K562 (cell line): Measurements from ENCODE around the gene MYO16. TPM values are rescaled to one million over a fixed set of nuclear protein-coding genes. Genes with fewer than 3 reads are reported as not detected.

Source experiments
- ATAC-seq: fragments of 200-7000 bp; cut with Tn5 transposase; 3 replicates; pipeline ENCODE4 v1.9.1; 2020; ENCODE audit warnings: moderate library complexity
- BruUV-seq: library from RNA; stranded (reverse); fragments of 400-500 nt; replicated peaks from 2 replicates; lab custom pipeline; 2021; lab: Mats Ljungman, UMichigan
- CTCF ChIA-PET: fragments of 300-600 bp; formaldehyde crosslinking; extraction: SDS; loops from one replicate; lab custom pipeline; 2021; ENCODE audit warnings: low intra/inter-chr PET ratio; lab: Yijun Ruan, JAX
- POLR2A ChIA-PET: fragments of 300-600, 350-650 bp; sonication (Branson Sonifier 250); formaldehyde crosslinking; extraction: SDS; loops from one replicate; lab custom pipeline; 2021; ENCODE audit warnings: antibody characterized with exemption, inconsistent platforms; lab: Yijun Ruan, JAX
- DNase-seq, 4 experiments: peaks; one replicate each; pipeline versions ENCODE4 v3.0.0 to v3.0.0-alpha.2; 2011 to 2018; ENCODE audit warnings: low spot score in 3 of 4, mixed read lengths in 3 of 4; ENCODE audit errors: extremely low read depth in 1 of 4
- FAIRE-seq: peaks from 2 replicates; lab custom pipeline; 2011; peaks lifted over from hg19 to GRCh38; lab: Jason Lieb, UNC
- H2AFZ ChIP-seq: 2 replicates; pipeline ENCODE4 v1.6.0; 2011; ENCODE audit warnings: low read depth, low read length, control low read depth, inconsistent platforms
- H3K27ac ChIP-seq: fragments of 200-600 bp; 3 replicates; pipeline ENCODE4 v1.8.0; 2011; ENCODE audit warnings: low read depth, mild to moderate bottlenecking, control low read depth, inconsistent platforms, low read length, moderate library complexity, mixed read lengths; ENCODE audit errors: extremely low read depth
- H3K27me3 ChIP-seq, 2 experiments: fragments of 300-600 bp in 1 of 2; 2 replicates in 1 of 2; 3 replicates in 1 of 2; pipeline versions ENCODE4 v1.6.0 to v1.8.0; 2011; ENCODE audit warnings: inconsistent platforms in 2 of 2, low read length in 2 of 2, mild to moderate bottlenecking in 1 of 2, mixed read lengths in 1 of 2, moderate library complexity in 1 of 2; ENCODE audit not compliant: control insufficient read depth in 2 of 2, insufficient read depth in 2 of 2
- H3K36me3 ChIP-seq: fragments of 300-600 bp; 3 replicates; pipeline ENCODE4 v1.8.0; 2011; ENCODE audit warnings: mild to moderate bottlenecking, low read length, inconsistent platforms; ENCODE audit not compliant: control insufficient read depth, insufficient read depth
- H3K4me1 ChIP-seq, 2 experiments: fragments of 200-600 bp in 1 of 2; replicated peaks in 1 of 2; 2 replicates in 1 of 2; 3 replicates in 1 of 2; pipeline versions ENCODE4 v1.5.1 to v1.8.0; 2011; ENCODE audit warnings: inconsistent platforms in 2 of 2, low read length in 2 of 2, mild to moderate bottlenecking in 1 of 2, mixed read lengths in 1 of 2, moderate library complexity in 1 of 2; ENCODE audit not compliant: control insufficient read depth in 2 of 2, insufficient read depth in 2 of 2
- H3K4me2 ChIP-seq: 2 replicates; pipeline ENCODE4 v1.6.1; 2011; ENCODE audit warnings: low read length, control low read depth, inconsistent platforms, mixed read lengths; ENCODE audit not compliant: insufficient read depth
- H3K4me3 ChIP-seq: fragments of 200-600 bp; sonication (generic), shearing (Covaris generic); 2 replicates; pipeline ENCODE4 v1.5.1; 2016; ENCODE audit warnings: control low read depth, inconsistent platforms
- H3K79me2 ChIP-seq: fragments of 200-600 bp; 3 replicates; pipeline ENCODE4 v1.8.0; 2011; ENCODE audit warnings: low read length, inconsistent platforms; ENCODE audit not compliant: control insufficient read depth, insufficient read depth
- H3K9ac ChIP-seq, 2 experiments: 2 replicates each; pipeline versions ENCODE4 v1.6.0 to v1.6.1; 2011; ENCODE audit warnings: low read depth in 2 of 2, low read length in 2 of 2, control low read depth in 1 of 2, inconsistent platforms in 1 of 2, mild to moderate bottlenecking in 1 of 2, mixed read lengths in 1 of 2; ENCODE audit not compliant: insufficient read depth in 1 of 2
- H3K9me1 ChIP-seq: one replicate; pipeline ENCODE4 v1.6.0; 2011; ENCODE audit warnings: inconsistent platforms, mild to moderate bottlenecking, low read length, moderate library complexity; ENCODE audit not compliant: control insufficient read depth, insufficient read depth
- H3K9me3 ChIP-seq: replicated peaks from 2 replicates; pipeline ENCODE4 v1.5.1; 2011; ENCODE audit warnings: low read depth, low read length, inconsistent platforms; ENCODE audit not compliant: control insufficient read depth, insufficient read depth
- H4K20me1 ChIP-seq: replicated peaks from 2 replicates; pipeline ENCODE4 v1.6.1; 2011; ENCODE audit warnings: low read length, inconsistent platforms, mixed read lengths; ENCODE audit not compliant: control insufficient read depth, insufficient read depth
- CBX8 ChIP-seq: fragments of 200-600 bp; sonication (generic); IDR thresholded peaks from 2 replicates; pipeline ENCODE4 v1.6.1; 2012; ENCODE audit warnings: borderline replicate concordance, mixed run types, low read depth, mild to moderate bottlenecking, moderate library complexity, mixed read lengths, low read length, control low read depth, inconsistent platforms; ENCODE audit not compliant: poor library complexity, severe bottlenecking; ENCODE audit errors: extremely low read depth
- CREB3L1 ChIP-seq: fragments of 450-650 bp; IDR thresholded peaks from 2 replicates; pipeline ENCODE4 v1.6.1; 2014; ENCODE audit warnings: low read depth, mild to moderate bottlenecking, moderate library complexity, borderline replicate concordance
- E4F1 ChIP-seq: fragments of 250-450 bp; sonication (Bioruptor Pico); IDR thresholded peaks from 2 replicates; pipeline ENCODE4 v1.5.0; 2021; ENCODE audit warnings: mild to moderate bottlenecking, borderline replicate concordance
- FIP1L1 ChIP-seq: fragments of 200-400 bp; formaldehyde crosslinking; IDR thresholded peaks from 2 replicates; pipeline ENCODE4 v1.6.1; 2018; ENCODE audit warnings: mild to moderate bottlenecking, low read depth, low read length; ENCODE audit not compliant: poor library complexity, severe bottlenecking
- FOXJ3 ChIP-seq: sonication (generic); formaldehyde crosslinking; IDR thresholded peaks from 2 replicates; pipeline ENCODE4 v1.4.0; 2020; ENCODE audit warnings: mild to moderate bottlenecking, missing genetic modification reagents
- MEIS2 ChIP-seq: fragments of 450-650 bp; IDR thresholded peaks from 2 replicates; pipeline ENCODE4 v1.6.1; 2014; ENCODE audit warnings: mild to moderate bottlenecking; ENCODE audit not compliant: partially characterized antibody
- REST ChIP-seq, 2 experiments: fragments of 450-650 bp; formaldehyde crosslinking in 1 of 2; IDR thresholded peaks; 2 replicates each; pipeline versions ENCODE4 v1.4.0 to v1.6.1; 2014 to 2020; ENCODE audit warnings: mild to moderate bottlenecking in 2 of 2, borderline replicate concordance in 1 of 2, low read depth in 1 of 2
- SNRNP70 ChIP-seq: fragments of 200-400 bp; formaldehyde crosslinking; optimal IDR thresholded peaks from 2 replicates; pipeline ENCODE3; 2017; ENCODE audit warnings: low read depth, low read length
- ZC3H11A ChIP-seq: IDR thresholded peaks from 2 replicates; pipeline ENCODE4 v1.6.1; 2012; ENCODE audit warnings: low read depth, low read length, improper control_type of control experiment
- WGBS: fragments of 100-300 bp; shearing (Covaris generic); methylation state at CpG from one replicate; pipeline ENCODE4 v1.1.6; 2016; ENCODE audit warnings: low coverage, mixed read lengths; ENCODE audit not compliant: insufficient coverage; ENCODE audit errors: missing lambda C conversion rate; 5-methylcytosine and 5-hydroxymethylcytosine counted together
- in situ Hi-C: fragments of 300-500 bp; cut with MboI; formaldehyde crosslinking; loops from 4 replicates; pipeline ENCODE4 v1.15.0; 2018; ENCODE audit warnings: inconsistent platforms, mixed read lengths
- intact Hi-C: fragments of 100-400 bp; cut with micrococcal nuclease; formaldehyde crosslinking; loops from 2 replicates; pipeline ENCODE4 v1.14.2; 2022
- polyA plus RNA-seq, 8 experiments: library from polyadenylated mRNA; depleted of rRNA in 4 of 8; stranded (reverse) in 5 of 8; unstranded in 3 of 8; fragments of >200 nt; fragmentation: Nextera tagmentation in 2 of 8; fragmentation: Illumina TruSeq in 1 of 8; extraction: Ambion mirVana in 2 of 8; extraction: Trizol in 1 of 8; gene quantifications; 2 replicates each; pipeline versions ENCODE4 v1.2.1 to v1.2.3, GENCODE V29; 2011 to 2014; ENCODE audit warnings: inconsistent platforms in 1 of 8, missing spikeins in 1 of 8
- total RNA-seq, 7 experiments: library from RNA; depleted of rRNA in 6 of 7; stranded (reverse); fragments of >200 nt in 6 of 7; fragmentation: Illumina TruSeq in 2 of 7; extraction: Trizol in 2 of 7; gene quantifications; 2 replicates each; pipeline versions ENCODE4 v1.2.1 to v1.2.3, GENCODE V29; 2011 to 2021; ENCODE audit warnings: low replicate concordance in 1 of 7

MYO16 gene
- total and polyA plus RNA-seq, 9 of the 15 experiments (the other 6 are each of a cell fraction or from before 2014, with no cell fraction given), result 4.3 to 45.7 (median 12.1) TPM

- intact Hi-C loops, result no loop called here
- POLR2A ChIA-PET, result no interaction called here
- TF ChIP-seq CREB3L1 (no peak), FOXJ3 (no peak), MEIS2 (no peak), E4F1 (CRISPR knock-in tag) (no peak), ZC3H11A (no peak), SNRNP70 (no peak), REST (IDR thresholded peaks at IDR 0.05; ENCODE audit: borderline replicate concordance) (no peak), REST (CRISPR knock-in tag; IDR thresholded peaks at IDR 0.05; ENCODE audit: low read depth) (no peak), FIP1L1 (no peak), CBX8 (no peak)
Measured at GRCh38 chr13:109095126-109095525, 465.7 kb downstream of the MYO16 start.

More at GRCh38 chr13:109095126-109095525, 465.7 kb downstream of the MYO16 start:
- Histone ChIP-seq H3K4me3 (no peak overlapping the region), H3K9me1 (no peaks in the 10 kb centered on the region), H3K4me1 (no peaks in the 10 kb centered on the region), H3K9ac (no peak overlapping the region), H2AFZ (no peak overlapping the region), H3K9me3 (no peaks in the 10 kb centered on the region), H3K27me3 (no peaks in the 10 kb centered on the region), H3K36me3 (no peaks in the 10 kb centered on the region), H3K27ac (no peak overlapping the region), H4K20me1 (no peaks in the 10 kb centered on the region), H3K4me2 (no peak overlapping the region), H3K79me2 (no peaks in the 10 kb centered on the region)
- WGBS, result 44% methylated on average over 4 of the region's 6 CpGs
- no TSS peak for BruUV-seq
- DNase-seq (no peak), ATAC-seq (no peak), FAIRE-seq (no peak)
- CTCF ChIA-PET, result no interaction called here
- in situ Hi-C loops, result no loop called here
